HG03439 (cell line): ENCODE measurements around the gene FAM180B.
"Not testable (repeated sequence)": the region's sequence is repeated elsewhere in the genome, so short reads cannot be mapped to it uniquely, and the experiment has no call there.

ENCODE experiments used
- ATAC-seq: cut with Tn5 transposase; IDR thresholded peaks from one replicate; pipeline ENCODE4 v1.9.1; 2021; ENCODE audit warnings: mild to moderate bottlenecking, moderate library complexity; ENCODE audit not compliant: unreplicated experiment

The FAM180B gene

GRCh38 chr11:47593934-47594855, 7.7 kb downstream of the FAM180B start, which contains the start of gene C1QTNF4:
Gene C1QTNF4 (minus strand): TSS chr11:47594411. CDS start chr11:47590810, 3,601 bp downstream.
- no peak for ATAC-seq

- ATAC-seq, result no peak
Measured at GRCh38 chr11:47595029-47595428, 8.6 kb downstream of the FAM180B start.

- no peak for ATAC-seq
Measured at GRCh38 chr11:47595967-47596366, 9.5 kb downstream of the FAM180B start.

- ATAC-seq, result no peak
Measured at GRCh38 chr11:47599902-47600301, 13.4 kb downstream of the FAM180B start.

- no peak for ATAC-seq
Measured at GRCh38 chr11:47603295-47603694, 16.8 kb downstream of the FAM180B start.

GRCh38 chr11:47605921-47606320, 19.4 kb downstream of the FAM180B start:
- ATAC-seq, result no peak

- ATAC-seq, result no peak
Measured at GRCh38 chr11:47606731-47607130, 20.3 kb downstream of the FAM180B start.

GRCh38 chr11:47607380-47607779, 20.9 kb downstream of the FAM180B start:
- no peak for ATAC-seq

GRCh38 chr11:47609675-47610074, 23.2 kb downstream of the FAM180B start:
- ATAC-seq, result no peak

GRCh38 chr11:47611348-47611794, 24.9 kb downstream of the FAM180B start:
- ATAC-seq, result no peak

- ATAC-seq, result no peak
Measured at GRCh38 chr11:47615249-47615648, 28.8 kb downstream of the FAM180B start.

GRCh38 chr11:47616726-47617416, 30.4 kb downstream of the FAM180B start:
- ATAC-seq, result no peak

- no peak for ATAC-seq
Measured at GRCh38 chr11:47617417-47617809, 30.9 kb downstream of the FAM180B start.

- ATAC-seq, result no peak
Measured at GRCh38 chr11:47620836-47621378, 34.4 kb downstream of the FAM180B start.

- ATAC-seq, result no peak
Measured at GRCh38 chr11:47626234-47626633, 39.8 kb downstream of the FAM180B start.

- ATAC-seq, result no peak
Measured at GRCh38 chr11:47628026-47628425, 41.5 kb downstream of the FAM180B start.

- no peak for ATAC-seq
Measured at GRCh38 chr11:47631473-47631872, 45.0 kb downstream of the FAM180B start.

- ATAC-seq, result not testable (repeated sequence)
Measured at GRCh38 chr11:47636331-47636730, 49.9 kb downstream of the FAM180B start.
